HEK293T (cell line): ENCODE results near the gene DES.

ENCODE experiments used
- BHLHE40 ChIP-seq: fragments of 450-650 bp; IDR thresholded peaks from 2 replicates; pipeline ENCODE4 v1.6.1; 2016; ENCODE audit warnings: mild to moderate bottlenecking, moderate library complexity, borderline replicate concordance
- CTBP1 ChIP-seq: fragments of 450-650 bp; IDR thresholded peaks from 2 replicates; pipeline ENCODE4 v1.6.1; 2016; ENCODE audit warnings: borderline replicate concordance
- FOXA1 ChIP-seq: fragments of 450-650 bp; IDR thresholded peaks from 2 replicates; pipeline ENCODE4 v1.6.1; 2016; ENCODE audit warnings: mild to moderate bottlenecking
- FOXM1 ChIP-seq: fragments of 450-650 bp; IDR thresholded peaks from 2 replicates; pipeline ENCODE4 v1.6.1; 2017; ENCODE audit warnings: mild to moderate bottlenecking, borderline replicate concordance
- HDGF ChIP-seq: fragments of 450-650 bp; IDR thresholded peaks from 2 replicates; pipeline ENCODE4 v1.6.1; 2017; ENCODE audit warnings: antibody characterized with exemption, borderline replicate concordance
- L3MBTL2 ChIP-seq: fragments of 450-650 bp; conservative IDR thresholded peaks from 2 replicates; pipeline ENCODE4 v1.6.1; 2016; ENCODE audit warnings: mild to moderate bottlenecking
- LEF1 ChIP-seq: fragments of 450-650 bp; IDR thresholded peaks from 2 replicates; pipeline ENCODE4 v1.6.1; 2017; ENCODE audit warnings: mild to moderate bottlenecking, borderline replicate concordance
- NFRKB ChIP-seq: fragments of 450-650 bp; IDR thresholded peaks from 2 replicates; pipeline ENCODE4 v1.6.1; 2016; ENCODE audit warnings: mild to moderate bottlenecking, moderate library complexity
- PKNOX1 ChIP-seq: fragments of 450-650 bp; IDR thresholded peaks from 2 replicates; pipeline ENCODE4 v1.6.1; 2016
- SP1 ChIP-seq: fragments of 450-650 bp; IDR thresholded peaks from 2 replicates; pipeline ENCODE4 v1.6.1; 2017
- SUZ12 ChIP-seq: fragments of 450-650 bp; IDR thresholded peaks from 2 replicates; pipeline ENCODE4 v1.6.1; 2016; ENCODE audit warnings: mild to moderate bottlenecking
- TARDBP ChIP-seq: fragments of 450-650 bp; IDR thresholded peaks from 2 replicates; pipeline ENCODE4 v1.6.1; 2016
- ZNF384 ChIP-seq: fragments of 450-650 bp; IDR thresholded peaks from 2 replicates; pipeline ENCODE4 v1.6.1; 2016

DNA sequence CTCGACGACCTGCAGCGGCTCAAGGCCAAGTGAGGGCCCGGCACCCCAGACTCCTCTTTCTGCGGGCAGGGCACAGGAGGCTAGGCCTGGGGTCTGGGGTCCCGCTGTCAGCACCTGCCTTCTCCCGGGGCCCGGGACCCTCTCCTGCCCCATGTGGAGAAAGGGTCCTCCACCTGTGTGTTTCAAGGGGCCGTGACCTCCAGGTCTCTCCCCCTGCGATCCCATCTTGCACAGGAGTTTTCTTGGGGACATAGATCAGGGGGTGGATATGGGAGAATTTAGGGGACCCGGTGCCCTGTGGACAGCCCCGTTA is 791 bp downstream of the DES start:
- TF ChIP-seq TARDBP (no peak), FOXM1 (no peak), SUZ12 (no peak), FOXA1 (no peak), CTBP1 (no peak), HDGF (no peak), SP1 (no peak), L3MBTL2 (no peak), NFRKB (no peak), ZNF384 (no peak), PKNOX1 (no peak), BHLHE40 (no peak), LEF1 (no peak)
